Psoas muscle (tissue), 8 donors: ENCODE measurements around the gene NUP42. TPM values are rescaled to one million over a fixed set of nuclear protein-coding genes. Genes with fewer than 3 reads are reported as not detected.
"Not testable (repeated sequence)": the region's sequence is repeated elsewhere in the genome, so short reads cannot be mapped to it uniquely, and the experiment has no call there.

Experiments
- ATAC-seq, 4 donors: fragments of 200-7000 bp; cut with Tn5 transposase; one replicate each; pipeline ENCODE4 v1.9.1; 2020; ENCODE audit warnings: moderate library complexity in 3 of 4, mild to moderate bottlenecking in 2 of 4
- DNase-seq, 2 donors: peaks; one replicate each; pipeline ENCODE4 v3.0.0-alpha.2; 2020
- H3K27ac ChIP-seq: fragments of 200-600 bp; one replicate; pipeline ENCODE4 v1.8.0; 2022
- H3K27me3 ChIP-seq, 3 donors: fragments of 200-600 bp in 1 of 3; one replicate each; pipeline versions ENCODE4 v1.6.1 to v1.8.0; 2013 to 2022; ENCODE audit warnings: low read length in 2 of 3, mild to moderate bottlenecking in 2 of 3, moderate library complexity in 1 of 3; ENCODE audit not compliant: insufficient read depth in 3 of 3
- H3K36me3 ChIP-seq, 2 donors: fragments of 200-600 bp in 1 of 2; one replicate each; pipeline versions ENCODE4 v1.6.1 to v1.8.0; 2013 to 2022; ENCODE audit warnings: low read depth in 1 of 2, mild to moderate bottlenecking in 1 of 2, moderate library complexity in 1 of 2; ENCODE audit not compliant: insufficient read depth in 1 of 2
- H3K4me1 ChIP-seq: fragments of 200-600 bp; one replicate; pipeline ENCODE4 v1.8.0; 2022
- H3K4me3 ChIP-seq: fragments of 200-600 bp; one replicate; pipeline ENCODE4 v1.8.0; 2022; ENCODE audit warnings: mild to moderate bottlenecking
- H3K9me3 ChIP-seq: fragments of 200-600 bp; one replicate; pipeline ENCODE4 v1.8.0; 2022
- CTCF ChIP-seq: fragments of 200-600 bp; IDR thresholded peaks from one replicate; pipeline ENCODE4 v1.8.0; 2022; ENCODE audit warnings: antibody characterized with exemption
- WGBS, 3 donors: extraction: QIAGEN DNeasy Blood & Tissue Kit; methylation state at CpG; one replicate each; pipeline versions ENCODE4 v1.1.6 to v1.1.7; 2013; 5-methylcytosine and 5-hydroxymethylcytosine counted together
- intact Hi-C, 2 donors: fragments of 100-400 bp; cut with DNase I; formaldehyde crosslinking; loops; one replicate each; pipeline versions ENCODE4 v1.11.0 to v1.14.2; 2022
- polyA plus RNA-seq, 3 donors: library from polyadenylated mRNA; stranded (reverse); fragments of 200-250 nt; gene quantifications; one replicate each; pipeline ENCODE4 v1.2.3, GENCODE V29; 2013
- total RNA-seq, 4 donors: library from RNA; stranded (reverse); fragmentation: NEBNext Ultra II Directional in 2 of 4; extraction: Animal tissue kit (Norgen Biotek cat#: 25700) in 2 of 4; gene quantifications; one replicate each; pipeline versions ENCODE4 v1.2.1 to v1.2.4, GENCODE V29; 2021 to 2023
- donor health status: healthy with polysubstance abuse.
- donor health status: DM: no; HTN: no; CAD: no; lungs with moderate emphysema.
- donor health status: Bipolar disorder and iron deficiency.
- donor health status: healthy.
- donor health status: DM: yes; HTN: yes; CAD: no.
- donor health status: DM: no; HTN: no; CAD: no.
- donor health status: DM: no; HTN: no; CAD: no.
- donor health status: DM: yes; HTN: yes; CAD: no.

NUP42 gene
- total and polyA plus RNA-seq, 7 donors, result 12.8 to 18.3 (median 16.6) TPM

- Histone ChIP-seq H3K4me1 (no peaks in the 10 kb centered on the region), H3K4me3 (no peak overlapping the region), H3K27ac (no peak overlapping the region), H3K27me3 (no peaks in the 10 kb centered on the region), H3K9me3 (no peaks in the 10 kb centered on the region), H3K36me3 (peaks cover 4 to 71% of the 10 kb centered on the region in 2 donors)
- ATAC-seq (peak in 1 of 4 donors; percentile 58), DNase-seq (no peak)
- intact Hi-C loops, result no loop called here
- TF ChIP-seq CTCF, result no peak
- WGBS, 3 donors, result 60 to 68% (median 61%) methylated on average over 5 of the region's 5 CpGs
Measured at GRCh38 chr7:23196306-23196705, 14.5 kb downstream of the NUP42 start.

GRCh38 chr7:23197745-23198144 is 15.9 kb downstream of the NUP42 start:
- DNase-seq, H3K4me3 ChIP-seq, H3K27ac ChIP-seq, H3K9me3 ChIP-seq, ATAC-seq, H3K27me3 ChIP-seq, intact Hi-C loops, H3K4me1 ChIP-seq: not testable (repeated sequence)
- WGBS, 3 donors, result 90 to 97% (median 96%) methylated on average over 5 of the region's 5 CpGs
- H3K36me3 ChIP-seq, result peaks cover 4 to 66% of the 10 kb centered on the region in 2 donors

- ATAC-seq, result no peak
- H3K36me3 ChIP-seq, result peaks cover 4 to 48% of the 10 kb centered on the region in 2 donors
Measured at GRCh38 chr7:23200331-23200730, 18.5 kb downstream of the NUP42 start.

DNA sequence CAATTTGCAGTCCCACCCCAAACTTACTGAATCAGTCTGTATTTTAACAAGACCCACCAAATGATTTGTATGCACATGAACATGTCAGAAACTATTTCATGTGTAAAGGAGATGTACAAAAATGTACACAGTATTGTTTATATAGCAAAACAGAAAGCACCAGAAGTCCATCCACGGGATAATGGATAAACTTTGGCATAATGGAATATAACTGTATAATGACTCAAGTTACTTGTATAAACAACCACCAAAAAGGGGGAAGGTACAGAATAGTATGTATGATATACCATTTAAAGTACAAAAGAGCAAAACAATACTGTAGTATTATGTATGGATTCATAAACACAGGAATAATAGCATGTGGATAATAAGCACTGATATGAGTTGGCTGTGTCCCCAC is 22.4 kb downstream of the NUP42 start:
- H3K9me3 ChIP-seq, result no peaks in the 10 kb centered on the region
- WGBS, 3 donors, result 91 to 97% (median 95%) methylated on average over 1 of the region's 1 CpG
- H3K4me3 ChIP-seq, result no peak overlapping the region
- no peak for DNase-seq
- H3K4me1 ChIP-seq, result no peaks in the 10 kb centered on the region
- TF ChIP-seq CTCF, result no peak
- intact Hi-C loops, result no loop called here
- no peak overlapping the region for H3K27ac ChIP-seq
- H3K27me3 ChIP-seq, result no peaks in the 10 kb centered on the region
- H3K36me3 ChIP-seq, result peaks cover 2 to 30% of the 10 kb centered on the region in 2 donors
- no peak for ATAC-seq

More at GRCh38 chr7:23200331-23200730, 18.5 kb downstream of the NUP42 start:
- DNase-seq, result no peak
- Histone ChIP-seq H3K27me3 (no peaks in the 10 kb centered on the region), H3K4me1 (no peaks in the 10 kb centered on the region), H3K27ac (no peak overlapping the region), H3K4me3 (no peak overlapping the region), H3K9me3 (no peaks in the 10 kb centered on the region)
- intact Hi-C loops, result no loop called here
- TF ChIP-seq CTCF, result no peak
- 78 to 92% (median 88%) methylated on average over 2 of the region's 2 CpGs for WGBS, 3 donors

DNA sequence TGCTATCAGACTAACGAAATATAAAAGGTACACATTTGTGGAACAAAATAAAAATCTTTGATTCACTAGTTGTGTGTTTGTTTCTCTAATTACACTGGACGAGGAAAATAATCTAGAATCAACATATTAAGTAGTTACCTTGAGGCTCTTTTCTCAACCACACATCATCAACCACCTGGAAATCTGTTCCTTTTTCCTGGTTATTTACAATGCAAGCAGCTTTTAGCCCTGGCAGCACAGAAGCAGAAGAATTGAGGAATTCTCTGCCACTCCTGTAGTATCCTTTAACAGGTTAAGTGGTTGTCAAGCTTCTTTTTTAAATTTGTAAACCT is 23.7 kb downstream of the NUP42 start:
- no peaks in the 10 kb centered on the region for H3K4me1 ChIP-seq
- H3K36me3 ChIP-seq, result peaks cover 0 to 17% of the 10 kb centered on the region in 2 donors
- H3K9me3 ChIP-seq, result no peaks in the 10 kb centered on the region
- WGBS, 3 donors, result 89 to 94% (median 92%) methylated on average over 2 of the region's 2 CpGs
- H3K27ac ChIP-seq, result no peak overlapping the region
- ATAC-seq (no peak), DNase-seq (no peak)
- no peak for TF ChIP-seq CTCF
- H3K27me3 ChIP-seq, result no peaks in the 10 kb centered on the region
- peak overlapping the region; percentile 49 for H3K4me3 ChIP-seq
- intact Hi-C loops, result no loop called here
